Stimulated activated CD4-positive, alpha-beta T cell treated with anti-CD3 and anti-CD28 coated beads, Interleukin-2, amount 100 ng/mL, for 48 hours (primary cell): ENCODE results near the gene CCDC3.
"Not testable (repeated sequence)": the region's sequence is repeated elsewhere in the genome, so short reads cannot be mapped to it uniquely, and the experiment has no call there.

Experiments
- DNase-seq, 2 donors: peaks; one replicate each; pipeline ENCODE4 v3.0.0-alpha.2; 2020

Gene CCDC3

DNA sequence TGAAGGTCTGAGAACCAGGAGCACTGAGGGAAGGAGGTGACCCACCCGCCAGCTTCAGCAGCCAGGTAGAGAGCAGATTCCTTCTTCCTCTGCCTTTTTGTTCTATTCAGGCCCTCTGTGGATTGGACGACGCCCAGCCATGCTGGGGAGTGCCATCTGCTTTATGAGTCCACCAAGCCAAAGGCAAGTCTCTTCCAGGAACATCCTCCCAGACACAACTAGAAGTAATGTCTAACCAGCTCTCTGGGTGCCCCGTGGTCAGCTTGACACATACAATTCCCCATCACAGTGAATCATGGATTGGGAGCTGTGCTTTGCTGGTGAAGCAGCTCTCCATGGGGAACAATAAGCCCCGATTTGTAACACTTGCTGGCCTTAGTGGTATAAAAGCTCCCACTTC is 125.2 kb downstream of the CCDC3 start:
- DNase-seq: no peak

DNA sequence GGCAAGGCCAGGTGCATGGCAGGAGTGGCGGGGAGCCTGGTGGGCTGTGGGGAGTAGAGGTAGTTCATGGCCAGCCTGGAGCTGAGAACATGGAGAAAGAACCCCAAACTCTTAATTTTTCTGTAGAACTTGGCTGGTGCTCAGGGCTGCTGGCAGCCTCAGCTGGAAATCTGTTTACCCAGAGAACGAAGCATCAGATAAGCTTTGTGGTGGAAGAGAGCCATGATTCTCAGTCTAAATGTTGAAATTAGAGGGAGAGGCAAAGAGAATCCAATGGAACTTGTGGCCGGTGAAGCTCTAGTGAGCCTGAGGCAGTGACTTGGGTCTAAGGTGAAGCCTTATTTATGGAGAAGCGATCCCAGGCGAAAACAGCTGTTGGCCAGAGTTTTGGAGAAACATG is 126.4 kb downstream of the CCDC3 start:
- DNase-seq: no peak

DNA sequence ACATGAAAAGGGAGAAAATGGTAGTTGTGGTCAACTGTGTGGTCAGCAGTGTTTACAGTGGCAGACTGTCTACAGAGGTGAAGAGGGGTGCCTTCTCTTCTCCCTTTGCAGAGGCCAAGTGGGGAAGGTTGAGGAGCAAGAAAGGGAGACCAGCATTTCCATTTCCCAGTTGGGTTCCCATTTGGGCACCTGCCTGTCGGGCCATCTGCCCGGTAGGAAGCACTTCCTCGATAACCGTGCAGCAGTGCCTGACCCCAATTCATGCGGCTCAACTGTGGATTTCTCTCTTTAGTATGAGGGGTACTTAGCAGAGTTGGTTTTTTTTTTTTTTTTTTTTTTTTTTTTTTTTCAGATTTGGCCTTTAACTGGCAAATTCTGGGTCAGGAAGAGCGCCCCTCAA is 127.0 kb downstream of the CCDC3 start:
- DNase-seq: no peak

DNA sequence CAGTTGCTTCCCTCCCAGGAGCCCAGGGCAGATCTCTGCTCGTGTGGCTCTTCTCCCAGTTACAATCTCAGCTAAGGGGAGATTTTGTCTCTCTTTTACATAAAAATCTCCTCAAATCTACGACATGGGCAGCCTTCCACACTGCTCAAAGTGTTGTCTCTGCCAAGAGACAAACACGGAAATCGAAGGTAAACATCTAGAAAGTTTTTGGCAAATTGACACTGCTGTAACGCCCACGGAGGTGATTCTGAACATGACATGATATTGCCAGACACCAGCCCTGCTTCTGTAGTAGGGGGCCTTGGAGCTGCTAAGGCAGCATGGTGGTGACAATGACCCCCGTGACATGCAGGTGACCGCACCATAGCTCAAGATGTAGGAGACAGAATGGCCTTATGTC is 128.3 kb downstream of the CCDC3 start:
- DNase-seq: no peak

DNA sequence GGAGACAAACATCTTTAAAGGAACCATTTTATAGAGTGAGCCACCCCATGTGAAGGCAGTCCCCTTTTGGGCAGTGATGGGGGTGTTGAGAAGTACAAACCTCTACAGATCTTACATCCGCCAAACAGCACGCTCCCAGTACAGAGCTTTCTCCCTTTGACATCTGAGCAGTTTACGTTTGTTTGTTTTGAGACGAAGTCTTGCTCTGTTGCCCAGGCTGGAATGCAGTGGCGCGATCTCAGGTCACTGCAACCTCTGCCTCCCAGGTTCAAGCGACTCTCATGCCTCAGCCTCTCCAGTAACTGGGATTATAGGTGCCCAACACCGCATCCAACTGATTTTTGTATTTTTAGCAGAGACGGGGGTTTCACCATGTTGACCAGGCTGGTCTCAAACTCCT is 128.9 kb downstream of the CCDC3 start:
- no peak for DNase-seq

DNA sequence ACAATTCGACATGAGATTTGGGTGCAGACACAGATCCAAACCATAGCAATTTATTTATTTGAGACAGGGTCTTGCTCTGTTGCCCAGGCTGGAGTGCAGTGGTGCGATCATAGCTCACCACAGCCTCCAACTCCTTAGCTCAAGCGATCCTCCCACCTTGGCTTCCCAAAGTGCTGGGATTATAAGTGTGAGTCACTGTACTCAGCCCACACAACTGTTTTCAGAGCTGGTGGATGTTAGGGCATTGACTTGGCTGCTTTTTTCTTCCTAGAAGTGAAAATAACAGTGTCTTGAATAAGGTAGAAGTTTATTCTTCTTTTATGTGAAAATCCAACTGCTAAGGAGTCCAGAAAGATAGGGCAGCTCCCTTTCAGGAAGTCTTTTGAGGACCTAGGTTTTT is 132.1 kb downstream of the CCDC3 start:
- no peak for DNase-seq

DNA sequence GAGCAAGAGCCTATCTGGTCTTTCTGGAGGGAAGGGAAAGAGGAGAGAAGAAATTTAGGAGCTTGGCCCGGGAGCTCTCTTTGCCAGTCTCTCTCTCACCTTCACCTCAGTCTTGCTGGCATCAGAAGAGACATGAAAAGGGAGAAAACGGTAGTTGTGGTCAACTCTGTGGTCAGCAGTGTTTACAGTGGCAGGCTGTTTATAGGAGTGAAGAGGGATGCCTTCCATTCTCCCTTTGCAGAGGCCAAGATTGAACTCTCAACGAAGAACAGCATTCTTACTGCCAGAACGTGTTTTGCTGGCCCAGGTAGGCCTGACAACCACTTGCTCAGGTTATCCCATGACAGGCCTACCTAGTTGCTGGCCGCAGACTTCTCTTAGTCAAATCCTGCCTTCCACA is 133.3 kb downstream of the CCDC3 start:
- DNase-seq: no peak

DNA sequence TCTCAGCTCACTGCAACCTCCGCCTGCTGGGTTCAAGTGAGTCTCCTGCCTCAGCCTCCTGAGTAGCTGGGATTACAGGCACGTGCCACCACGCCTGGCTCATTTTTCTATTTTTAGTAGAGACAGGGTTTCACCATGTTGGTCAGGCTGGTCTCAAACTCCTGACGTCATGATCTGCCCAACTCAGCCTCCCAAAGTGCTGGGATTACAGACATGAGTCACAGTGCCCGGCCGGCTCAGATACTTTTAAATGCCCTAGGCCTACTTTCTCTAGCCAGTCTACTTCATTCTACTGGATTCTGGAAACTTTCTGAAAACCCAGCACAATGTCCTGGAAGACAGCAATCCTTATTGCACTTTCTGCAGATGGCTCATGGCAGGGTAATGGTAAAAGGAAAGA is 136.0 kb downstream of the CCDC3 start:
- DNase-seq: not testable (repeated sequence)

DNA sequence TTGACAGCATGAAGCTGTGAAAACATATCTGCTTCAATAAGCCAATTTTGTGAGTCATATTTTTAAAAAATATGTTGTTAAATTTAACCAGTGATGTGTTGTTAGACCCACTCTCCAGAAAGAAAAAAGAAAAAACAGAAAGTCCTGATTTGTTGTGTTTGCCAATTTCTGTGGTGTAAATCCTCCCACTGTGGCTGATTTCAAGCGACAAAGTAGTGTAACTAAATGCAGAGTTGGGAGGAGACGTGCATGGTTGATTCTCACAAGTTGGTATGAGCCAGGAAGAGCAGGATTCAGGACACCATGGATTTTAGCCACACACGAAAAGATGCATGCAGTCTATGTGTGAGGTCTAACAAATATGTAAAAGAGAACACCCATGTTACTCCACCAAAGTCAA is 139.1 kb downstream of the CCDC3 start:
- no peak for DNase-seq

DNA sequence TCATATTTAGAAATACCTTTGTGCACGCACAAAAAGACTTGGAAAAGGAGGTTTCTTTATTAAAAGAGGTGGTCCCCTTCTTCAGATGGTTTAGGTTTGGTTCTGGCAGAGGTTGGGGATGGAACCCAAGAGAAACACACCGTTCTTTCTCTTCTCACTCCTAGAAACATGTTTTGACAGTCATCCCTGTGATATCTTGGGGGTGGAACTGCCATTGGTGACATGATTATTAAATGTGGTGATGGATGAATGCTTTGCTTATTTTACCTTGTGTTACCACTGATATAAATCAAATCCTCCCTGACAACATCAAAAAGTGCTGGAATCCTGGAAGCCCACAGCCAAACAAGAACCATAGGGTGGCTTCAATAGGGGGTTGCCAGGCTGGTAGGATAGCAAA is 146.5 kb downstream of the CCDC3 start:
- no peak for DNase-seq

DNA sequence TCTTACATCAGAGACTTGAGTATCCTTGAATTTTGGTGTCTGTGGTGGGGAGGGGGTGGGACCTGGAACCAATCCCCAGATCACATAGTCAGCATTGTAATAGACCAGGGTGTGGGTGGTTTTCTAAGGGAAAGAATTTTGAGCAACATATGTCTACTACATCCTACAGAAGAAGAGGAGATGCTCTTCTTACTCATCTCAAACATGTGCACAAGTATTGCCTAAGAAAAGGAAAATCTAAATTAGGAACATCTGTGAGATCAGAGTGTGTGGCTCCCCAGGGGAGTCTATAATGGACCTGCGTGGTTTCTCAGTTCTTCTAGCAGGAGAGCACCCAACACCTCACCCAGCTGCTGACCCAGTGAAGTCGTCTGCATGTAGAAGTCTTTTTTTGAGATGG is 148.8 kb downstream of the CCDC3 start:
- no peak for DNase-seq

DNA sequence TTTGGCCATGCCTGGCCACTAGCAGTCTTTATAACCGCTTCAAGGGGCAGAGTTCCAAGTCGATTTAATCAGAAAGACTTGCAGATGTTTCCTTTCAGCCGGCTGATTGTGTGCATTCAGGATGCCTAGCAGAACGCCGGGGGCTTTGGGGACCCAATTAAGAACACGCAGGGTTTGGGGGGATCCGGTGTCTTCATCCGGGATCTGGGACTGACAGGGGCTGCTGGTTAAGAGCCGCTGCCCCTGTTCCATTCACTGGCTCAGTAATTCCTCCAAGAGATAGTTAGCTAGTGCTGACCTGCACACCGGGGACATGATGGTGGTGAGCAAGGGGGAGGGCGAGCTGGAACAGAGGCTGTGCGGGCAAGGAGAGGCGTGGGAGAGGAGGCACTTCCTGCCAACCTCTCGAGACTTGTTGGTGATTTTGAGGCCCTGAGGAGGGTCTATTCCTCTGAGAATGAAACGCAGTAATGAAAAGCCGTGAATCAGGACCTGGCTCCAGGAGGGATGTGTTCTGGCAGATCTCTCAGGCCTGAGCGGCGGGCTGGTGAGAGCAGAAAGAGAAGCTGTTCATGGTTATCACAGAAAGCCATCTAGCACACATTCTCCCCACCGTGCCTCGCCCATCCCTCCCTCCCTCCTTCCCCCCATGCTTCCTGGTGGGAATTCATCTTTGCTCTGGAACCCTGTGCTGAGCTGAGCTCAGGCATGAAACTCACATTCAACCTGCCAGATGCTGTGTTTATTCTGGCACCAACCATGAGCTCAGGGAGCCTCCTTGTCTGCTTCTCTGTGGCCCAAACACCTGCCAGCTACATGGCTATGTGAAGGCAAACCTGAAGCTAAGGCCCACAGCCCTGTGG is 152.0 kb downstream of the CCDC3 start:
- no peak for DNase-seq

DNA sequence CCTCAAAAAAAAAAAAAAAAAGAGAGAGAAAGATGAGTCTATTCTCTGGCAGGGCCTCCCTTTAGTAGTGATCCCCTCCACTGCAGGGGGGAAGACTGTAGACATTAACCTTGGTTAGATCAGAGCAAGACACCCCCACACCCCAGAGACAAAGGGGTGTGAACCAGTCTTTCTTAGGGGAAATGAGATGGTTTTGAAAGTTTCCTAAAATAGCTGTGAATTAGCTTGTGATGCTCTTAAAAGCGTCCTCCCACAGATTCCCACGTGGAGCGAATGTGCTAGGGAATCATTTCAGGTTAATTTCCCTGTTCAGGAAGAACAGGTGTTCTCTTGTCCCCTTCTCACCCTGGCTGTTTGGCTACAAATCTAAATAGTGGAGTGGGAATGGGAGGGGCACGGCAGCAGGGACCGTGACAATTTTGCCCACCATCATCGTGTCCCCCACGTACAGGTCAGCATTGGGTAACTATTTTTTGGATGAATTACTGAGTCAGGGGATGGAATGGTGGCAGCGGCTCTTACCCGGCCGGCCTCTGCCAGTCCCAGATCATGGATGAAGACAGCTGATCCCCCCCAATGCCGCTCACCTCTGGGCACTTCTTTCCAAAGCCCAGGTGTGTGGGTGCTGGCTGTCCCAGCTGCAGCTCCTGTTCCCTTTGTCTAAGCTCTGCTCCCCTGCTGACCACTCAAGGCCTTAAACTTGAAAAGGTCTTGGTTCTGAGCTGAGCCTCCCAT is 152.9 kb downstream of the CCDC3 start:
- no peak for DNase-seq

DNA sequence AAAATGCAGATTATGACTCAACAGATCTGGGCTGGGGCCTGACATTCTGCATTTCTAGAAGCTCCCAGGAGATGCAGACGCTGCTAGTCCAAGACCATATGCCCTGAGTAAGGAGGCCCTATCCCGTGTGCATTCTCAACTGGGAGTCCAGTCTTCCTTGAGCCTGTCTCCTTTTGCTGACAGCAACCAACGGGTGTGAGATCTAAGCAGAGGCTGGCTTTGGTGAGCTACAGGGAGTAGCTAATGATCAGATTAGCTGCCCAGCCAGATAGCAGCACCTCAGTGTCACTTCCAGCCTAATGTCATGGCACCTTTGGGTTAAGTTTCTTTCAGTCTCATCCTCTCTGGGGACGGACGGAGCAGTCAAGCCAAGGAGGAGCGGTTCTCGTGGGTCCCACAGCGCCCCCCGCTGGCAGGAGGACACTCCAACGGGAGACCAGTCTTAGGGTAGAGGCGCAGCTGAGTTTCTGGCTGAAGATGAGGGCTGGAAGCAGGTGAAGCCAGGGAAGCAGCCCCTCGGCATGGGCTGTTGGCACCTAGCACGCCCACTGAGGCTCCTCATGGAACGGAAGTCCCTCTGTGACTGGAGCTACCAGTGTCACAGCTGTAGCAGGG is 154.0 kb downstream of the CCDC3 start:
- DNase-seq: peak; percentile 33 to 46

DNA sequence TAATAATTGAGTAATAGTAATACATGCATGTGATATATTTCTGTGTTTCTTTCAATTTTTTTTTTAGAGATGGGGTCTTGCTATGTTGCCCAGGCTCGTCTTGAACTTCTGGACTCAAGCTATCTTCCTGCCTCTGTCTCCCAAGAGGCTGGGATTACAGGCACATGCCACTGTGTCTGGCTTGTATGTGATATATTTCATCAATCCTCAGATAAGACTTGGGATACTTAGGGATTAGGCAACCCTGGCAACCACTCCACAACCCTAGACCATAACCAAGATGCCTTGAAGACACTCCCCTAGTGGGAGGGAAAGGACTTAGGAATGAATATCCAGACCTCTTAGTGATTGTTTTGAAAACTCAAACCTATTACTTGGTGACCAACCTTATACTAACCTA is 154.8 kb downstream of the CCDC3 start:
- no peak for DNase-seq
